ENCODE measurements around the gene RPTN.

RPTN gene

DNA sequence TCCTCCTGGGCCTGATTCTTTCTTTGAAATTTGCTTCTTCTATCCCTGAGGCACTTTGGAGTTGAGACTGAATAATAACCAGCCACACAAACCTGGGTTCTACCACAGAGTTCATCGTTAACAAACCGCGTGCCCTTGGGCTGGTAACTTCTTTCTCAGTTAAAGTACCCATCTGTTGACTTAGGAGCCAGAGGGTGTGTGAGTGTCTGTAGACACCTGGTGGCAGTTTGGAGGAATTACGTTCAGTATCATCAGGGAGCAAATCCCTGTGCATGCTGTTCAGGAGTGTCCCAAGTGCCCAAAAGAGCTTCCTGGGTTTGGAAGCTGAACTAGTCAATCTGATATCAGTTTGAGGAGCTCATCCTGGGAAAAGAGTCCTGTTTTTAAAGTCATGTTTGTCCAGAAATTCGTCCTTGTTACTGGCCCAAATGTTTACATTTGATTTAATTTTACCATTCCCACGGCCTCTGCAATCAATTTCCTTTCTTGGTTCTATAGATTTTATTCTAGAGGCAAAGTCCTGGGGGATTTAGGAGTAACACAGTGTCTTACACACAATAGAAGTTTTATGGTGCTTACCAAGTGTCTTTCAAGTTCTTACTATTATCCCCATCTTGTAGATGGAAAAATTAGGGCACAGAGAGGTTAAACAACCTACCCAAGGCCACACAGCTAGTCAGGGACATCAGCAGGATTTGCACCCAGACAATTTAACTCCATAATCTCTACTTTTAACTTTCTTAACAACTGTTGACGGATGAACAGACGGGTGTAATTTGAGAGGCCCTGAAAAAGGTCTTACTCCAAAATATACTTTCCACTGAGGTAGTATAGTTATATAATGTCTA lies 26.7 kb upstream of the RPTN start:
- Histone ChIP-seq H3K36me3 (ENCODE audit: control insufficient read depth in 1 of 2, insufficient read depth in 2 of 2, low read length in 2 of 2) (no peaks in the 10 kb centered on the region), H3K4me1 (ENCODE audit: control insufficient read depth in 1 of 2, insufficient read depth in 2 of 2, low read length in 2 of 2) (peaks cover 0 to 5% of the 10 kb centered on the region in 2 donors), H3K4me3 (ENCODE audit: low read depth in 1 of 2, low read length in 2 of 2) (no peak overlapping the region), H3K9me3 (ENCODE audit: control insufficient read depth in 1 of 2, low read length in 2 of 2) (no peaks in the 10 kb centered on the region), H3K27me3 (ENCODE audit: control insufficient read depth in 1 of 2, insufficient read depth in 2 of 2, low read length in 2 of 2) (no peaks in the 10 kb centered on the region), H3K9ac (ENCODE audit: low read depth in 1 of 2, low read length in 2 of 2) (no peak overlapping the region), H3K27ac (ENCODE audit: low read depth, low read length) (no peak overlapping the region)

DNA sequence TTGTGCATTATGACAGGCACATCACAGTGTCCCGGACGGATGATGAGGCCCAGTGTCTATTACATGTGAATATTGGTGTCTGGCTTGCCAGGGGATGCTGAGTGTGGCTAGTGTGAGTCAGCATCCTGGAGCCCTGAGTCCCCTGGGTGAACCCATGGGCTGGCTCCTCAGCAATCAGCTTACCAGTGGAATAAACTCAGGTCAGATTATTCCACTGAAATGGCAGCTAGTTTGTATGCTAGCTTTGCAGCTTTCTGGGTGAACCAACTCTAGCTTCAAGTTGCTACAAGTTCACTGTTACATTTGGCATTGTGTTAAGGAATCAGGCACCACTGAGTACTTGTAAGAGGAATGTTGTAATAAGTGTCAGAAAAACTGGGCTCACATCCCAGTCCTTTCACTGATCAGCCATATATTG lies 23.9 kb upstream of the RPTN start:
- no peaks in the 10 kb centered on the region for H3K9me3 ChIP-seq (ENCODE audit: control insufficient read depth in 1 of 2, low read length in 2 of 2)

DNA sequence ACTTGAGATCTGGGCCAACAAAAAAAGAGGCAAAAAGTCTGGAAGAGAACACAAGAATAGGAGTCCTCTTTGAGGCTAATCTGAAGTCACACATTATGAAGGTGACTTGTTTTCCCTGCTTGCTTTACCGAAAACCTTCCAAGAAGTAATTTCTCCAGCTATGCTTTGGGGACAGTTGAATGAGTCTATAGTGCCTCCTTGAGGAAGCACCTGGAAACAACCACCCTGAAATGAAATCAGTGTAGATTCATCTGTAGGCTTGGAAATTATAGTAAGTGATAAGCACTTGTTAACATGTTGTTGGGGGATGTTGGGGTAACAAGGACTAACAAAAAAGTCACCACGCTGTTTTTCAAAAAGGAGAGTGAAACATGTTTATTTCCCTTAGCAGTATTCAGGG lies 23.4 kb upstream of the RPTN start:
- Histone ChIP-seq H3K36me3 (ENCODE audit: control insufficient read depth in 1 of 2, insufficient read depth in 2 of 2, low read length in 2 of 2) (no peaks in the 10 kb centered on the region), H3K9me3 (ENCODE audit: control insufficient read depth in 1 of 2, low read length in 2 of 2) (no peaks in the 10 kb centered on the region), H3K4me1 (ENCODE audit: control insufficient read depth in 1 of 2, insufficient read depth in 2 of 2, low read length in 2 of 2) (no peaks in the 10 kb centered on the region), H3K4me3 (ENCODE audit: low read depth in 1 of 2, low read length in 2 of 2) (no peak overlapping the region), H3K27ac (ENCODE audit: low read depth, low read length) (no peak overlapping the region), H3K27me3 (ENCODE audit: control insufficient read depth in 1 of 2, insufficient read depth in 2 of 2, low read length in 2 of 2) (no peaks in the 10 kb centered on the region), H3K9ac (ENCODE audit: low read depth in 1 of 2, low read length in 2 of 2) (no peak overlapping the region)

More for the DNA sequence above, 23.9 kb upstream of the RPTN start:
- no peak overlapping the region for H3K9ac ChIP-seq (ENCODE audit: low read depth in 1 of 2, low read length in 2 of 2)
- no peaks in the 10 kb centered on the region for H3K27me3 ChIP-seq (ENCODE audit: control insufficient read depth in 1 of 2, insufficient read depth in 2 of 2, low read length in 2 of 2)
- no peaks in the 10 kb centered on the region for H3K36me3 ChIP-seq (ENCODE audit: control insufficient read depth in 1 of 2, insufficient read depth in 2 of 2, low read length in 2 of 2)
- H3K4me1 ChIP-seq (ENCODE audit: control insufficient read depth in 1 of 2, insufficient read depth in 2 of 2, low read length in 2 of 2), result no peaks in the 10 kb centered on the region
- no peak overlapping the region for H3K27ac ChIP-seq (ENCODE audit: low read depth, low read length)
- H3K4me3 ChIP-seq (ENCODE audit: low read depth in 1 of 2, low read length in 2 of 2), result no peak overlapping the region

DNA sequence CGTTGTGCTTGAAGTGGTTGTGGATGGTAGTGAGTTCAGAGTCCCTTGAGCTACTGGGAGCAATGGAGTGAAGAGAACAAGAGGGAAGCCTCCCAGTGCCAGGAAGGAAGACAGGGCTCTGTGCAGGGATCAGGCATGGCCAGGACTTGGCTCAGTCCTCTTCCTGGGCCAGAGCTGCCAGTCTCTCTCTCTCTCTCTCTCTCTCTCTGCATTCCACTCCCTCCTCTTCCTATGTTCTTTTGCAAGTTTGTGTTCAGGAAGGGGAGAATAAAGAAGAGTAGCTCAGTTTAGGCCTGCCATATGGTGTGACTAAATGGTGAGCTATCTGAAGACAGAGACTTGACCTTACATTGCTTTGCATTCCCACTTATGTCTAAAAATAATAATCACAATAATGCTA lies 20.5 kb upstream of the RPTN start:
- Histone ChIP-seq H3K27ac (ENCODE audit: low read depth, low read length) (no peak overlapping the region), H3K27me3 (ENCODE audit: control insufficient read depth in 1 of 2, insufficient read depth in 2 of 2, low read length in 2 of 2) (no peaks in the 10 kb centered on the region), H3K36me3 (ENCODE audit: control insufficient read depth in 1 of 2, insufficient read depth in 2 of 2, low read length in 2 of 2) (no peaks in the 10 kb centered on the region), H3K4me1 (ENCODE audit: control insufficient read depth in 1 of 2, insufficient read depth in 2 of 2, low read length in 2 of 2) (no peaks in the 10 kb centered on the region), H3K9me3 (ENCODE audit: control insufficient read depth in 1 of 2, low read length in 2 of 2) (no peaks in the 10 kb centered on the region), H3K4me3 (ENCODE audit: low read depth in 1 of 2, low read length in 2 of 2) (no peak overlapping the region), H3K9ac (ENCODE audit: low read depth in 1 of 2, low read length in 2 of 2) (no peak overlapping the region)

DNA sequence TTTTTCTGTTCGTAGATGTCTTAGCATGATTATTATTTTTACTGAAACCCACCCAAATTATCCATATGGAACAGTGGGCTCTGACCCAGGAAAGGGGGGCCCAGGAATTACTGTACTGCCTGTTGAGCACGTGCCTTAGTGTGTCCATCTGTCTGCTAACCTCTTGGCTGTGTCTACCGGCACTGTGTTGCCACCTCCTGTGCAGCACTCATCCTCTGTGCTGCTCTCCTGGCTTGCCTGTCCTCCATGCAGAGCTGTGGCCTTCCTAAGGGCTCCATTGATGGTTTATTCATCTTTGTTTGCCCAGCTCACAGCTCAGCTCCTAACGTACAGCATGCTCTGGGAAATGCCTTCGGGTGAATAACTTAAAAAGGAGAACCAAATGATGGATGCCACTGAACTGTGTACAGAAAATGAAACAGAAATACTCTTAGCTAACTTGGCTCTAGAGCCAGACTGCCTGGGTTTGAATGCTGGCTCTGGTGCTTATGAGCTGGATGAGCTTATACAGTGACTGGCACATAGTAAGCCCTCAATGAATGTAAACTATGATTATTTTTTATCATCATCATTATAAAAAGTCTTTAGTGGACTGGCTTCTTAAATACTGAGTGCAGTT lies 11.4 kb upstream of the RPTN start:
- H3K27ac ChIP-seq (ENCODE audit: low read depth, low read length), result no peak overlapping the region
- peaks cover 0 to 4% of the 10 kb centered on the region in 2 donors for H3K27me3 ChIP-seq (ENCODE audit: control insufficient read depth in 1 of 2, insufficient read depth in 2 of 2, low read length in 2 of 2)
- H3K9ac ChIP-seq (ENCODE audit: low read depth in 1 of 2, low read length in 2 of 2), result no peak overlapping the region
- H3K4me1 ChIP-seq (ENCODE audit: control insufficient read depth in 1 of 2, insufficient read depth in 2 of 2, low read length in 2 of 2), result no peaks in the 10 kb centered on the region
- no peaks in the 10 kb centered on the region for H3K9me3 ChIP-seq (ENCODE audit: control insufficient read depth in 1 of 2, low read length in 2 of 2)
- no peaks in the 10 kb centered on the region for H3K36me3 ChIP-seq (ENCODE audit: control insufficient read depth in 1 of 2, insufficient read depth in 2 of 2, low read length in 2 of 2)
- H3K4me3 ChIP-seq (ENCODE audit: low read depth in 1 of 2, low read length in 2 of 2), result no peak overlapping the region

DNA sequence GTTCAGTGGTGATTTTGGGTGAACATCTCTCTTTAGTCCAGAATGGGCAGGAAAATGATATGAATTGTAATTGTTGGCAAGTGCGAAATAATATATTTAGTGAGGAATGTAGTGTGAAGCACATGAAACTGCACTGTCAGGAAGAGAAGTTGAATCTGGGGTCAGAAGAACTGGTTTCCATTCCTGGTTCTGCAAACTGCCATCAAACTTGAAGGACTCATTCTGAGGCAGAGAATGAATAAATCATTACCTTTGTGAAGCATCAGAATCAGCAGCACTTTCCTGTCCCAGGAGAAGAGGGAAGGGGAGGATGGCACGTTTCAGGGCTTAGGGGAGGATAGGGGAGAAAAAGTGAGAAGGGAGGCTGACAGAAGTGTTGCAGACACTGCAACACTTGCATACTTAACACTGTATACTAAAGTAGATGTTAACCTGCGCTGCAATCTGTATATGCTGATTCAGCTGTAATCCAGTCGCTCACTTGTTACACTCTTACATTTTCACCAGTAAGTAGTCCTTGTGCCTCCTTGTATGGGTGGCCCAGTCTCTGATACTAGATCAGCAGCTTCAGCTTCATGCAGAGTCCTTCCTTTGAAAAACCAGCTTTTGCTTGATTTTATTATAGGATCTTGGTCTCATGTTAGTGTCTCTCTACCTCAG lies 10.5 kb upstream of the RPTN start:
- Histone ChIP-seq H3K4me3 (ENCODE audit: low read depth in 1 of 2, low read length in 2 of 2) (no peak overlapping the region), H3K27ac (ENCODE audit: low read depth, low read length) (no peak overlapping the region), H3K36me3 (ENCODE audit: control insufficient read depth in 1 of 2, insufficient read depth in 2 of 2, low read length in 2 of 2) (no peaks in the 10 kb centered on the region), H3K9ac (ENCODE audit: low read depth in 1 of 2, low read length in 2 of 2) (no peak overlapping the region), H3K4me1 (ENCODE audit: control insufficient read depth in 1 of 2, insufficient read depth in 2 of 2, low read length in 2 of 2) (no peaks in the 10 kb centered on the region), H3K27me3 (ENCODE audit: control insufficient read depth in 1 of 2, insufficient read depth in 2 of 2, low read length in 2 of 2) (peaks cover 0 to 4% of the 10 kb centered on the region in 2 donors), H3K9me3 (ENCODE audit: control insufficient read depth in 1 of 2, low read length in 2 of 2) (no peaks in the 10 kb centered on the region)

DNA sequence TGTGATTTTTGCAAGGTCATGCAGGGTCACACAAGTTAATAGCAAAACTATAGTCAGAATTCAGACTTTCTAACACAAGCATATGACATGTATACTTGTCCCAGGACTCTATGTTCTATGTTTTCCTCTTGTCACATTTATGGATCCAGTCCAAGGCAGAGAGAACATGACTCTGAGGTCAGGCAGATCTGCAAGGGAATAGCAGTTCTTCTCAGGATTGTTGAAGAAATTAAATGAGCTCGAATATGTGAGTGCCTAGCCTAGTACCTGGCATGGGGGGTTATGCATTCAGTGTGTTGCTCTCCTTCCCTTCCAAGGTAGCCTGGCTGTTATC lies 9.5 kb upstream of the RPTN start:
- Histone ChIP-seq H3K27me3 (ENCODE audit: control insufficient read depth in 1 of 2, insufficient read depth in 2 of 2, low read length in 2 of 2) (peaks cover 0 to 4% of the 10 kb centered on the region in 2 donors), H3K9me3 (ENCODE audit: control insufficient read depth in 1 of 2, low read length in 2 of 2) (no peaks in the 10 kb centered on the region), H3K27ac (ENCODE audit: low read depth, low read length) (no peak overlapping the region), H3K4me3 (ENCODE audit: low read depth in 1 of 2, low read length in 2 of 2) (no peak overlapping the region), H3K9ac (ENCODE audit: low read depth in 1 of 2, low read length in 2 of 2) (no peak overlapping the region), H3K36me3 (ENCODE audit: control insufficient read depth in 1 of 2, insufficient read depth in 2 of 2, low read length in 2 of 2) (no peaks in the 10 kb centered on the region), H3K4me1 (ENCODE audit: control insufficient read depth in 1 of 2, insufficient read depth in 2 of 2, low read length in 2 of 2) (no peaks in the 10 kb centered on the region)

DNA sequence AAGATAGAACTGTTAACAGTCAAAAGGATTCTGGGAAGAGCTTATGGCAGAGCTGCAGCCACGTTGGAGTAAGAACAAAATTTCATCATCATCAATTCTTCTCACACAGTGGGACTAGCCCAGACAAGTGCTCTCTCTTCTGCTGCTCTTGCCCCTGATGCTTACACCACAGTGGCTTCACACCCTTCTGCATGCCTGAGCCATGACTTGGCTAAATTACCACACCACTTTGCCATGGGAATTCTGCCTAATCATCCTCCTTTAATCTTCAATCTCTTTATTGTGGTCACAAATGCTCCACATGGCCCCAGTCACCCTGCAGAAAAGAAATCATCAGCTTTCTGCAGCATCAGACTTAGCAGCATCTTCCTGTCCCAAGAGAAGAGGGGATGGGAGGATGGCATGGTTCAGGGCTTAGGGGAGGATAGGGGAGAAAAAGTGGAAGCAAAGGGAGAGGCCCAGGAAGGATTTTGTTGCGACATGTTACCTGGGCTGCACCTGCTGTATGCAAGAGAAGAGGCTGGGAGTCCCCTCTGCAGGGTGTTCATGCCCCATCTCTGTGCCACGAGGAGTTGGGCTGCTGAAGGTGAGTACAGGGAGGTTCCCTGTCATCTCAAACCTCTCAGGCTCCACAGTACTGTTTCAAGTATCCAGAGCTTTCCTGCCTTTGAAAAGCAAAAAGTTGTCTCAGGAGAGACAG lies 9.0 kb upstream of the RPTN start:
- Histone ChIP-seq H3K36me3 (ENCODE audit: control insufficient read depth in 1 of 2, insufficient read depth in 2 of 2, low read length in 2 of 2) (no peaks in the 10 kb centered on the region), H3K27ac (ENCODE audit: low read depth, low read length) (no peak overlapping the region), H3K9me3 (ENCODE audit: control insufficient read depth in 1 of 2, low read length in 2 of 2) (no peaks in the 10 kb centered on the region), H3K27me3 (ENCODE audit: control insufficient read depth in 1 of 2, insufficient read depth in 2 of 2, low read length in 2 of 2) (peaks cover 0 to 4% of the 10 kb centered on the region in 2 donors), H3K4me3 (ENCODE audit: low read depth in 1 of 2, low read length in 2 of 2) (no peak overlapping the region), H3K9ac (ENCODE audit: low read depth in 1 of 2, low read length in 2 of 2) (no peak overlapping the region), H3K4me1 (ENCODE audit: control insufficient read depth in 1 of 2, insufficient read depth in 2 of 2, low read length in 2 of 2) (no peaks in the 10 kb centered on the region)

DNA sequence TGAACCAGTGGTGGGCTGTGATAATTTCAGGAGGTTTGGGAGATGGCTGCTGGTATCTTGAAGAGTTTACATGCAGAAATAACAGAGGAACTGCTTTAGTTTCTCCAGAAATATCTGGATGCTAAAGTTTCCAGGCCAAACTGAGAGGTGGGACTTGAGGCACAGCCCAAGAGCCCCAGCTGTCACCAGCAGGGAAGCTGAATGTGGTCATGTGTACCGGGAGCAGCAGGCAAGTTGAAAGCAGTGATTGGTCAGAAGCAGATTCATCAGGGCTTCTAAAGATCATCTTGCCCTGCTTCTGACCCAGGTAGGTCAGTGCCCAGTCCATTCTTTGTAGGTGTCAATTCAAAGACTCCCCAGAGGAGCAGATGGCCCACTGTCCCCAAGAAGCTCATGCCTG lies 7.9 kb upstream of the RPTN start:
- Histone ChIP-seq H3K27ac (ENCODE audit: low read depth, low read length) (no peak overlapping the region), H3K9me3 (ENCODE audit: control insufficient read depth in 1 of 2, low read length in 2 of 2) (no peaks in the 10 kb centered on the region), H3K36me3 (ENCODE audit: control insufficient read depth in 1 of 2, insufficient read depth in 2 of 2, low read length in 2 of 2) (no peaks in the 10 kb centered on the region), H3K27me3 (ENCODE audit: control insufficient read depth in 1 of 2, insufficient read depth in 2 of 2, low read length in 2 of 2) (peaks cover 0 to 4% of the 10 kb centered on the region in 2 donors), H3K4me1 (ENCODE audit: control insufficient read depth in 1 of 2, insufficient read depth in 2 of 2, low read length in 2 of 2) (no peaks in the 10 kb centered on the region), H3K4me3 (ENCODE audit: low read depth in 1 of 2, low read length in 2 of 2) (no peak overlapping the region), H3K9ac (ENCODE audit: low read depth in 1 of 2, low read length in 2 of 2) (no peak overlapping the region)

All from duodenal mucosa (tissue), 2 donors.